ENCODE measurements around the gene PLB1.

PLB1 gene

GRCh38 chr2:28495551-28496250, at the start of gene PLB1:
TSS of gene PLB1 (plus strand) at chr2:28496060. CDS start at chr2:28496115, 55 bp downstream.
- DNase-seq, result no peak

DNA sequence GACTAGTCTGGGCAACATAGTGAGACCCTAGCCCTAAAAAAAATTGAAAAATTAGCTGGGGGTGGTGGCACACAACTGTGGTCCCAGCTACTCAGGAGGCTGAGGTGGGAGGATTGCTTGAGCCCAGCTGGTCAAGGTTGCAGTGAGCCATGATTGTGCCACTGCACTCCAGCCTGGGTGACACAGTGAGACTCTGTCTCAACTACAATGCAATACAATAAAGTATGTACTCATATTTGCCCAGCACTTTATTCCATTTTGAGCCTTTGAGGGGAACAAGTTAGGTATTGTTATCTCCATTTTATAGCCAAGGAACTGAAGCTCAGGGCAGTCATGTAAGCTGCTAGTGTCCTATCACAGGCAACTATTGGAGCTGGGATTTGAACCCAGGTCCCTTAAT, 49.3 kb upstream of the PLB1 start:
- no peak for DNase-seq

- DNase-seq, result no peak
These were observed 48.8 kb upstream of the PLB1 start for GRCh38 chr2:28447086-28447485.

- no peak for DNase-seq
These were observed 47.7 kb upstream of the PLB1 start for GRCh38 chr2:28447943-28448792.

DNA sequence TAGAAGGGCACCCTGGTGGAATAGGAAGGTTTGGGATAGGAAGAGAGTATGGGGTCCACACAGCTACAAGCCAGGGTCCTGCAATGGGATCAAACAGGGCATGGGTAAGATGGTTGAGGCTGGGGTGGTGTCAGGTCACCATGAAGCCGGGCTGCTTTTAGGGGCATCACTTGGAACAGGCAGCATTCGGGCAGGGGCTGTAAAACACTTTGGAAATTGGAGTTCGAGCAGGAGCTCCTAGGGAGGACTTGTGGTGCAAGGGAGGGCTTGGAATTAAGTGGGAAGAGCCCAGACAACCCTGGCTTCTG, 47.1 kb upstream of the PLB1 start:
- DNase-seq, result no peak

GRCh38 chr2:28449126-28449487, 46.8 kb upstream of the PLB1 start:
- no peak for DNase-seq

- peak; percentile 94 for DNase-seq
These were observed 46.1 kb upstream of the PLB1 start for GRCh38 chr2:28449488-28450395.

GRCh38 chr2:28450901-28451565, 44.8 kb upstream of the PLB1 start:
- DNase-seq, result no peak

DNA sequence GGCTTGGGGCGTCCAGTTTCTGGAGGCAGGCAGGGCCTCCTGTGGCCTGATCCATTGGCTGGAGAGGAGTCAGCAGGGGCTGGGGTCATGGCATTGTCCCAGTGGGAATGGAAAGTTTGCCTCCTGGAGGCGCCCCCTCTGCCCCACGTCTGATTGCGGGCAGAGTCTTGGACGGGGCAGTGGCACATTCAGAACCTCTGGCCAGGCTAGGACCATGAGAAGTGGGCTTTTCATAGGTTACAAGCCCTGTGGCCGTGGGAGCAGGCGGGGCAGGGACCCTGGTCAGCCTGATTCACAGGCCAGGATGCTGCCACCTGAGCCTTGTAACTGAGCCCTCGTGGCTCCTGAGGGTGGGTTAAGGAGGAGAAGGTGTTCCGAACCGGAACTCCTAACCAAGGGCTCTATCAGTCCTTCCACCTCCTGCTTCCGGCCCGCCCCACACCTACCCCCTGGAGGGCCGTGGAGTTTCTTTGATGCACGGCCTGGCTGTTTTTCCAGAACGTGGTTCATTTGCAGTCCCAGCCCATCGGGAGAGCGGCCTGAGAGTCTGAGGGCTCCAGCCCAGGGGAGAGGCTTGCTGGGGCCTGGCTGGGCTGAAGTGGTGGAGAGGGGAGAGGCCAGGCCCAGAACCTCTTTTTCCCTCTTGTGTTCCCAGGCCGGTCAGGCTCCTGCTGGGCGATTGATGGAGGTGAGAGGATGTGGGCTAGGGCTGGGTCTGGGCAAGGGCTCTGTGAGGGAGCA, 43.9 kb upstream of the PLB1 start:
- DNase-seq, result no peak

DNA sequence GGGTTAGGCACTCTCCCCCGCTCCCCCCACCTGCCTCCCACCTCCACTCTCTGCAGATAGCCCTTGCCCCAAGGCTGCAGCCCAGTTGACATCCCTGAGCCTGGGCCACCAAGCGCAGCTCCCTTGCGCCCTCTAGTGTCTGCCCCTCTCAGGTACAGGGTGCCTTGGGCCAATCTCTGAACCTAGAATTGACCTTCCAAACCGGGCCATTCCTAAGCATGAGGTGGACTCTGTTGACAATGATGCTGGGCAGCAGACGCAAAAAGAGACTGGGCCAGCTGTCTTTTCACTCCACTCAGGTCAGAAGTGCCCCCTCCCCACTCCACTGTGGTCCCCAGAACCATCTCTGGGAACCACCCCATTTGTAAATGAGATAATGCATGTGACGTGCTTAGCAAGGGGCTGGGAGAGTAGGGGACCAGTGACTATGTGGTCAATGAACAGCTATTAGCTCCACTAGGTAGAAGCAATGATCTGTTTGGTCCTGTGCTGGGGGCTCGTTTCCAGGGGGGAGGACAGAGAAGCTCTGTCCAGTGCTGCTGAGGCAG, 43.3 kb upstream of the PLB1 start:
- peak; percentile 81 for DNase-seq

- DNase-seq, result no peak
These were observed 42.5 kb upstream of the PLB1 start for GRCh38 chr2:28453396-28453795.

- no peak for DNase-seq
These were observed 41.6 kb upstream of the PLB1 start for GRCh38 chr2:28454016-28454930.

DNA sequence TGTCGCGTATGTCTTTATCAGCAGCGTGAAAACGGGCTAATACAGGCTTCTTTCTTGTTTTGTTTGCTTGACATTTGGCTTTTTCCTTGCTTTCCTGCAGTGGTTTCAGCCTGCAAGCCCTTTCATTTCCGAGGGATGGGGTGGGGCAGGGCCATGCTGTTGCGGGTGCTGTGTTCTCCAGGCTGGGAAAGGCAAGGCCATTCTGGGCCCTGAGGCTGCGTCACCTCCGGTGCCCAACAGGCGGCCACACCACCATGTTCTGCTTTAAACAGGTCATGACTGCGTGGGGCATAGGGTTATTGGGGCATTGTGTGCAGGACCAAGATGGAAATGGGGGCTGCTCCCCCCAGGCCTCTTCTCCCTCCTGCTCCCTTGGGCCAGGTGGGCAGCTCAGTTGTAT, 38.6 kb upstream of the PLB1 start:
- no peak for DNase-seq

DNA sequence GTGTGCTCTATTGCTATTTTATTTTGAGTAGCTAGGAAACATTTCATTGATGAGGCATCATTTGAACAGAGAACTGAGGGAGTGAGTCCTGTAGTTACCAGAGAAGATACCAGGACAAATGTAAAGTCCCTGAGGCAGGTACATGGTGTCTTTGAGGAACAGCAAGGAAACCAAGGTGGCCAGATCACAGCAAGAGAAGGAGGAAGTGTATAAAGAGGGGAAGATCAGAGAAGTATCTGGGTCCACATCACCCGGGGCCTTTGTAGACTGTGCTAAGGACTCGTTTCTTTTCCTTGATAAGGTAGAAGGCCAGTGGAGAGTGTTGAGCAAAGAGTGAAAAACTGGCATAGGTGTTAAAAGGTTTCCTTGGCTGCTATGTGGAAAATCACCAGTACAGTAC, 34.8 kb upstream of the PLB1 start:
- no peak for DNase-seq

DNA sequence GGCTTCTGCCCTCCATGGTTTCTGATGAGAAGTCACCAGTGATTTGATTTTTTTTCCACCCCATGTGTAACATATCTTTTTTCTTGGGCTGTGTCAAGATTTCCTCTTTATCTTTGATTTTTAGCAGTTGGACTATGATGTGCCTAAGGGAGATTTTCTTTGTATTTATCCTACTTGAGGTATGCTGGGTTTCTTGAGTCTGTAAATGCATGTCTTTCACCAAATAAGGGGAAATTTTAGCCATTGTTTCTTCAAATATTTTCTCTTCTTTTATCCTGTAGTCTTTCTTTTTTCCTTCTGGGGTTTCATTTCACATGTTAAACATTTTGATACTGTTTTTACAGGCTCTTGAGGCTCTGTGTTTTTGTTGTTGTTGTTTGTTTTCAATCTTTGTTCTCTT, 33.7 kb upstream of the PLB1 start:
- DNase-seq, result no peak

- DNase-seq, result no peak
These were observed 32.5 kb upstream of the PLB1 start for GRCh38 chr2:28463211-28463816.

- DNase-seq, result no peak
These were observed 32.0 kb upstream of the PLB1 start for GRCh38 chr2:28463893-28464292.

GRCh38 chr2:28465148-28465885, 30.5 kb upstream of the PLB1 start:
- no peak for DNase-seq

DNA sequence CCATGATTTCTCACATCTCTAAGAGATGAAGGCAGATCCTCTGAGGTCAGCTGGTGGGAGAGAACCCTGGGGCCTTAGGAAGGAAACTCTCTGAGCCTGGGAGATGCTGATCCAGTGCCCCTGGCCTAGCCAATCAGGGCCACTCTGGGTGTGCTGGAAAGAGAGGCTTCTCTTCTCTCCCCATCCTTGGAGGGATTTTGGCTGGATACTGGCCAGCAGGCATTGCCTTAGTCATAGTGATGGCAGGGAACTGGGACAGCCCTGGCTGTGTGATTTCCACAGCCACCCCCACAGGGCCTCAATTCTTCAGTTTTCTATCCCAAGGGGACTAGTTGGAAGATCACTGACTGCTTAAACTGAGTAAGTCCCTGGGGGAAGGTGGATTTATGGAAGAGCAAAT, 26.6 kb upstream of the PLB1 start:
- no peak for DNase-seq
